H4 (cell line): ENCODE measurements around the gene SDHC. TPM values are rescaled to one million over a fixed set of nuclear protein-coding genes. Genes with fewer than 3 reads are reported as not detected.
A peak's percentile ranks its signal among the peaks of the same experiment; 100 is the strongest.
"Not testable (repeated sequence)": the region's sequence is repeated elsewhere in the genome, so short reads cannot be mapped to it uniquely, and the experiment has no call there.

ENCODE experiments used
- DNase-seq: peaks from one replicate; pipeline ENCODE4 v3.0.0-alpha.2; 2015; ENCODE audit warnings: low spot score
- total RNA-seq: library from RNA; depleted of rRNA; stranded (reverse); fragments of >200 nt; shearing (Covaris generic); gene quantifications from 2 replicates; pipeline ENCODE4 v1.2.3, GENCODE V29; 2014

Gene SDHC
- total RNA-seq, 1 experiment from 2014 or later: 42.6 TPM

- no peak for DNase-seq
Measured at GRCh38 chr1:161311595-161312181, 2.5 kb upstream of the SDHC start.

DNA sequence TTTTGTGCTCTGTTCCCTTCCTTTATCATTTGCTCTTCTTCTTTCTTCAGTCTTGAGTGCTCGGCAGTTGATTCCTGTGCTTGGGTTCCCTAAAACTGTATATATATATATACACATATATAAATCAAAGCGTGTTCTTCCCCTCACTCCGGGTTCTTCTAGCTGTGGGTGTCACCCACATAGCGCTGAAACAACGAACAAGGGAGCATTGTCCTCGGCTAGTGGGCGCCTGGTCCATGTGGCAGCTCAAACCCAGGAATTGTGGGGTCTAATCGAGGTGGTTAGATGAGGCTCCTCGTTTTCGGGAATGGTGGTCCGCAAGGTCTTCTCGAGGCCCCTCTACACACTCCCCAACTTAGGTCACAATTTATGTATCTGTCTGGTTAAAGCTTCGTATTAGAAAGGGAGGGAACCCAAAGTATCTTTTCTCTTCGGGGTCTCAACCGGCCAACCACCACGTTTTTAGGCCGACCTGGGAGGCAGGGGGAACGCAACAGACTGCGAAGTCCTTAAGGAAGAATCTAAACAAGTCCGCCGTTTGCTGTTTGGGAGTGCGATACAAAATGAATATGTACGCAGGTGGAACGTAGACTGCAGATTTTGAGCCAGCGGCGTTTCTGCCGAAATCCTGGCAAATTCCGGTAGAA is 504 bp upstream of the SDHC start:
- no peak for DNase-seq

DNA sequence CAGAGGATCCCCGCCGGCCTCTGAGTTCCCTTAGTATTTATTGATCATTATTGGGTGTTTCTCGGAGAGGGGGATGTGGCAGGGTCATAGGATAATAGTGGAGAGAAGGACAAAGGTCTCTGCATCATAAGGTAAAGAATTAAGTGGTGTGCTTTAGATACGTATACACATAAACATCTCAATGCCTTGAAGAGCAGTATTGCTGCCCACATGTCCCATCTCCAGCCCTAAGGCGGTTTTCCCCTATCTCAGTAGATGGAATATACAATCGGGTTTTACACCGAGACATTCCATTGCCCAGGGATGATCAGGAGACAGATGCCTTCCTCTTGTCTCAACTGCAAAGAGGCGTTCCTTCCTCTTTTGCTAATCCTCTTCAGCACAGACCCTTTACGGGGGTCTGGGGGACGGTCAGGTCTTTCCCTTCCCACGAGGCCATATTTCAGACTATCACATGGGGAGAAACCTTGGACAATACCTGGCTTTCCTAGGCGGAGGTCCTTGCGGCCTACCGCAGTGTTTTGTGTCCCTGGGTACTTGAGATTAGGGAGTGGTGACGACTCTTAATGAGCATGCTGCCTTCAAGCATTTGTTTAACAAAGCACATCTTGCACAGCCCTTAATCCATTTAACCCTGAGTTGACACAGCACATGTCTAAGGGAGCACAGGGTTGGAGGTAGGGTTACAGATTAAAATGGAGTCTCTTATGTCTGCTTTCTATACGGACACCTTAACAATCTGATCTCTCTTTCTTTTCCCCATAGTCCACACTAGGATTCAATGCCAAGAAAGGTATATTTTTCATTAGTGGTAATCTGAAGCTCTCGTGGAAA is 1.9 kb downstream of the SDHC start:
- DNase-seq: not testable (repeated sequence)

GRCh38 chr1:161324020-161324419 is 9.8 kb downstream of the SDHC start:
- DNase-seq: no peak

GRCh38 chr1:161330346-161330745 is 16.2 kb downstream of the SDHC start:
- DNase-seq: no peak

GRCh38 chr1:161333166-161333565 is 19.0 kb downstream of the SDHC start:
- DNase-seq: no peak

GRCh38 chr1:161335796-161336195 is 21.6 kb downstream of the SDHC start:
- no peak for DNase-seq

GRCh38 chr1:161342177-161342576 is 28.0 kb downstream of the SDHC start:
- DNase-seq: no peak

GRCh38 chr1:161342821-161343220 is 28.6 kb downstream of the SDHC start:
- no peak for DNase-seq

- no peak for DNase-seq
Measured at GRCh38 chr1:161350671-161351070, 36.5 kb downstream of the SDHC start.

- DNase-seq: no peak
Measured at GRCh38 chr1:161351482-161351881, 37.3 kb downstream of the SDHC start.

DNA sequence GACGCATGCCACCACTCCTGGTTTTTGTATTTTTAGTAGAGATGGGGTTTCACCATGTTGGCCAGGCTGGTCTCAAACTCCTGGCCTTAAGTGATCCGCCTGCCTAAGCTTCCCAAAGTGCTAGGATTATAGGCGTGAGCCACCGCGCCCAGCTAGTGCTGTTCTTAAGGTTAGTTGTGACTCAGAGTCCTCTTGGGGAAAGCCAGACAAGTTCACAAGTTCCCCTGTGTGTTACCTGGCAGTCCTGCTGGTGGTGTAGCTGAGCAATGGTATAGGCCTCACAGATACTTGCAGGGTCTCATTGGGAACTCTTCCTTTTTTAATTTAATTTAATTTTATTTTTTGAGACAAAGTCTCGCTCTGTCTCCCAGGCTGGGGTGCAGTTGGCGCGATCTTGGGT is 42.9 kb downstream of the SDHC start:
- no peak for DNase-seq

GRCh38 chr1:161359291-161359690 is 45.1 kb downstream of the SDHC start:
- DNase-seq: no peak

DNA sequence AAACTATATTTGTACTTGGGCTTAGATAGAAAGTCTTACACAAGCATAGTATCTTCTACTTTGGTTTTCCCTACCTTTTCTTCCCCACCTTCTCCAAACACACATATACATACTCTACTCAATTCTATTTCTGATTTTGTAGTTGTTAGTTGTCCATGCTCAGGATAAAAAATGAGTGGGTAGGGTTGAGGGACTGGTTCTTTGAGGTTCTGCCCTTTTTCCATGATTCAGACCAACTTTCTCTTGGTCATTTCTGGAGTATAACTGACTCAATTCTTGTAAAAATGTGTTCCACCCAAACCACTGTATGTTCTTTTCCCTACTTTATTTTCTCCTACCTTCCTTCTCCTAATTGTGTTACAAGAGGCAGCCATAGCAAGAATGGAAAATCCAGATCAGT is 50.2 kb downstream of the SDHC start:
- no peak for DNase-seq

DNA sequence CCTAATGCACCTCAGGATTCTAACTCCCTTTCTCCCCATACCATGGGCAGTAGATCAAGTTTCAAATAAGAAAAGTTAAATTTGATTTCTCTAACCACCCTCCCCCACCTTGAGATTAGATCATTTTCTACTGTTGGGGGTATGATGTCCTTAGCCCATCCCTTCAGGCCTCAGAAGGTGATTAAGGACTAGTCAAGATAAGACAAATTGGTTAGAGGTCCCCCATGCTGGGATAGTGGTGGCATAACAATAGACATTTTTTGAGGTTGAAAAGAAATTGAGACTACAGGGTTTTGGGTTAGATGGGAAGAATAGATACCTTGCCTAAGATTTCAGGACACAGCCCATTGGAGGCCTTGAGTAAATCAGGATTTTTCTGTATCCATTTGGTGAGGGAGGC is 51.0 kb downstream of the SDHC start:
- DNase-seq: no peak

GRCh38 chr1:161367684-161368400 is 53.7 kb downstream of the SDHC start, which contains the start of gene CFAP126:
Gene CFAP126 (minus strand): TSS chr1:161367876. CDS start chr1:161367868, 8 bp downstream.
- DNase-seq: peak; percentile 55

- DNase-seq: no peak
Measured at GRCh38 chr1:161373442-161373841, 59.3 kb downstream of the SDHC start.

GRCh38 chr1:161374373-161374772 is 60.2 kb downstream of the SDHC start:
- DNase-seq: no peak

- no peak for DNase-seq
Measured at GRCh38 chr1:161378014-161378413, 63.8 kb downstream of the SDHC start.

GRCh38 chr1:161379071-161379470 is 64.9 kb downstream of the SDHC start:
- no peak for DNase-seq

DNA sequence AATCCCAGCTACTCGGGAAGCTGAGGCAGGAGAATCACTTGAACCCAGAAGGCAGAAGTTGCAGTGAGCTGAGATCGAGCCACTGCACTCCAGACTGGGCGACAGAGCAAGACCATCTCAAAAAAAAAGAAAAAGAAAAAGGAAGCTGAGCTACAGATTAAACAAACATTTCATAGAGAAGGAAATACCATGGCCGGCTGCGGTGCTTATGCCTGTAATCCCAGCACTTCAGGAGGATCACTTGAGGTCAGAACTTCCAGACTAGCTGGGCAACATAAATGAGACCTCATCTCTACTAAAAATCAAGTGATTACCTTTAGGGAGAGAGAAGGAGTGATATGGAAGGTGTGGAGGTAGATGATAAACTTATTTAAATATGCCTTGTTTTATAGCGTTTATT is 67.5 kb downstream of the SDHC start:
- DNase-seq: no peak
